Midbrain (tissue), 1 donor: ENCODE data around the gene PRTG.
A peak's percentile ranks its signal among the peaks of the same experiment; 100 is the strongest.
"Not testable (repeated sequence)": the region's sequence is repeated elsewhere in the genome, so short reads cannot be mapped to it uniquely, and the experiment has no call there.

Experiments
- DNase-seq: peaks from one replicate; lab custom pipeline; 2025; lab: John Stamatoyannopoulos, UW

The PRTG gene, protein sequence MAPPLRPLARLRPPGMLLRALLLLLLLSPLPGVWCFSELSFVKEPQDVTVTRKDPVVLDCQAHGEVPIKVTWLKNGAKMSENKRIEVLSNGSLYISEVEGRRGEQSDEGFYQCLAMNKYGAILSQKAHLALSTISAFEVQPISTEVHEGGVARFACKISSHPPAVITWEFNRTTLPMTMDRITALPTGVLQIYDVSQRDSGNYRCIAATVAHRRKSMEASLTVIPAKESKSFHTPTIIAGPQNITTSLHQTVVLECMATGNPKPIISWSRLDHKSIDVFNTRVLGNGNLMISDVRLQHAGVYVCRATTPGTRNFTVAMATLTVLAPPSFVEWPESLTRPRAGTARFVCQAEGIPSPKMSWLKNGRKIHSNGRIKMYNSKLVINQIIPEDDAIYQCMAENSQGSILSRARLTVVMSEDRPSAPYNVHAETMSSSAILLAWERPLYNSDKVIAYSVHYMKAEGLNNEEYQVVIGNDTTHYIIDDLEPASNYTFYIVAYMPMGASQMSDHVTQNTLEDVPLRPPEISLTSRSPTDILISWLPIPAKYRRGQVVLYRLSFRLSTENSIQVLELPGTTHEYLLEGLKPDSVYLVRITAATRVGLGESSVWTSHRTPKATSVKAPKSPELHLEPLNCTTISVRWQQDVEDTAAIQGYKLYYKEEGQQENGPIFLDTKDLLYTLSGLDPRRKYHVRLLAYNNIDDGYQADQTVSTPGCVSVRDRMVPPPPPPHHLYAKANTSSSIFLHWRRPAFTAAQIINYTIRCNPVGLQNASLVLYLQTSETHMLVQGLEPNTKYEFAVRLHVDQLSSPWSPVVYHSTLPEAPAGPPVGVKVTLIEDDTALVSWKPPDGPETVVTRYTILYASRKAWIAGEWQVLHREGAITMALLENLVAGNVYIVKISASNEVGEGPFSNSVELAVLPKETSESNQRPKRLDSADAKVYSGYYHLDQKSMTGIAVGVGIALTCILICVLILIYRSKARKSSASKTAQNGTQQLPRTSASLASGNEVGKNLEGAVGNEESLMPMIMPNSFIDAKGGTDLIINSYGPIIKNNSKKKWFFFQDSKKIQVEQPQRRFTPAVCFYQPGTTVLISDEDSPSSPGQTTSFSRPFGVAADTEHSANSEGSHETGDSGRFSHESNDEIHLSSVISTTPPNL

DNA sequence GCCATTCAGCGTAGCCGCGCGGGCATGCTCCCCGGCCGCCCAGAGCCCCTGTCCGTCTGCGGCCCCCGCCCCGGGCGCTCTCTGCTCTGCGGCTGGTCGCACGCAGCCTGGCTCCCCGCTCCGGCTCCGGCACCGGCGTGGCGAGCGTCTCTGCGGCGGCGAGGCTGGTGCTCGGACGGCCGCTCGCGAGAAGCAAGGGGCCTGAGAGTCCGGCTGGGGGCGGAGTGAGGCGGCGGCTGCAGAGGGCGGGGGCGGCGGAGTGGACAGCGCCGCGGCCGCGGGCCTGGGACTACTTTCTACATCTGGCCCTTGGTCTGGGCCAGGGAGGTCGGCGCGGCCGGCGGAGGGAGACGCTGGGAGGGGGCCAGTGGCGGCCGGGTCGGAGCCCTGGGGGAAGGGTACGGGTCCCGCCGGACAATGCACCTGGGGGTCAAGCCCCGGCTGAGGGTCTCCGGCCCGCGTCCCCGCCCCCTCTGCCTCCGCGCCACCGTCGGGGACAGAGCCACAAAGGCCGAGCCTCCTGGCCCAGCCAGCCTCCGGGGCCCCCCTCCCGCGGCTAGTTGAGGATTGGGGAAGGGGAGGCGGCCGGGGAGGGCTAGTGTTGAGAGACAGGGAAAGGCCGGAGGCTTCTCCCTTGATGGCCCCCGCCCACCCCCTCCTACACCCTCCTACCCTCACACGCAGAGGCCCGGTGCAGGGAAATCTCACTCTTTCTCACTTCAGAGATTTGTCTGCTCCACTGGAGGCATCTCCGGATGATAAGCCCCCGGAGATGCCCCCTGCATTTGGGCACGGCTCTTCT is at the start of gene PRTG:
Gene PRTG (minus strand): TSS at position 226 of the 802 bp plus-strand sequence. CDS start 221 bp downstream, at position 5.
- peak; percentile 50 for DNase-seq

GRCh38 chr15:55791551-55792400 is 48.8 kb upstream of the PRTG start:
- no peak for DNase-seq

DNA sequence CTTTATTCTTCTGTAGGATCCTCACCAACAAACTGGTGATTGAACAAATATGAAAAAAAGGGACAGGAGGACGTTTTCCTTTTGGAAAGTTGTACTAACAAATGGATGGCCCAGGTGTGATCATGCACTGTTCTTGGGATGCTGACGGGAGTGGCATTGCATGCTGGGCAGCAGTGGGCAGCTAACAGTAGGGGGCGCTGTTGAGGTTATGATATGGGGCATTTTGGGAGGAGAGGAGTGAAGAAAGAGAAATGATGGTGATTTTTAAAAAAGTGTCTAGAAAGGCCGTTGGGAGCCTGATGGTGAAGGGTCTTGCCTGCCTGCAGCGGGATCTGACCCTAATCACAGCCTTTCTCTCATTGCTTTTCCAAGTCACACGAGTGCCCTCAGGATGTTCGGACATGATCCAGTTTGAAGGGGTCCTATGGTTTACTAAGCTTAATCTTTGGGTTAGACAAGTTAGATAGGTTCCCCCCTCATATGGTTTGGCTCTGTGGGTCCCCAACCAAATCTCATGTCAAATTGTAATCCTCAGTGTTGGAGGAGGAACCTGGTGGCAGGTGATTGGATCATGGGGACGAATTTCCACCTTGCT is 46.2 kb upstream of the PRTG start:
- no peak for DNase-seq

GRCh38 chr15:55786341-55786740 is 43.4 kb upstream of the PRTG start:
- no peak for DNase-seq

DNA sequence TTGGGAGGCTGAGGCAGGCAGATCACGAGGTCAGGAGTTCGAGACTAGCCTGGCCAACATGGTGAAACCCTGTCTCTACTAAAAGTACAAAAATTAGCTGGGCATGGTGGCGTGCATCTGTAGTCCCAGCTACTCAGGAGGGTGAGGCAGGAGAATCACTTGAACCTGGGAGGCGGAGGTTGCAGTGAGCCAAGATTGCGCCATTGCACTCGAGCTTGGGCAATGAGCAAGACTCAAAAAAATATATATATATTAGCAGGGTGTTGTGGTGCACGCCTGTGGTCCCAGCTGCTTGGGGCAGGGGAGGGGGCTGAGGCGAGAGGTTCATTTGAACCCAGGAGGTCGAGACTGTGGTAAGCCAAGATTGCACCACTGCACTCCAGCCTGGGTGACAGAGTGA is 42.6 kb upstream of the PRTG start:
- DNase-seq = not testable (repeated sequence)

GRCh38 chr15:55784286-55784685 is 41.3 kb upstream of the PRTG start:
- DNase-seq = no peak

DNA sequence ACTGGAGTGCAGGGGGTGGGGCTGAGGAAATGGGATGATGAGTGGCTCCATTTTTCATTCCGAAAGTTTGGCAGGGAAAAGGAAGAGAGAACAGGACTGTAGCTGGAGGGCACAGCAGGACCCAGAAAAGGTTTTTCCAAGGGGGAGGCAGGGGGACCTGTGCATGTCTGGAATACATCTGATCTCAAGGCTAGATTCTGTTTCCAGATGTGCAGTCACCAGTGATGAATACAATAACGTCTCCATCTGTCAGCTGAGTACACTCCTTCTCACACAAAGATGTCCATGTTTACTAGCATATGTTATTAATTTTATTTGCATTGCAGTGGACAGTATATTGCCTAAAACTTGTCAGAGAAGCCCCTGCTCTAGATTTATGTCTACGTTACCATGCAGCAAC is 39.9 kb upstream of the PRTG start:
- DNase-seq = no peak

- no peak for DNase-seq
Observed at GRCh38 chr15:55780292-55780691, 37.3 kb upstream of the PRTG start.

- no peak for DNase-seq
Observed at GRCh38 chr15:55778932-55779331, 36.0 kb upstream of the PRTG start.

DNA sequence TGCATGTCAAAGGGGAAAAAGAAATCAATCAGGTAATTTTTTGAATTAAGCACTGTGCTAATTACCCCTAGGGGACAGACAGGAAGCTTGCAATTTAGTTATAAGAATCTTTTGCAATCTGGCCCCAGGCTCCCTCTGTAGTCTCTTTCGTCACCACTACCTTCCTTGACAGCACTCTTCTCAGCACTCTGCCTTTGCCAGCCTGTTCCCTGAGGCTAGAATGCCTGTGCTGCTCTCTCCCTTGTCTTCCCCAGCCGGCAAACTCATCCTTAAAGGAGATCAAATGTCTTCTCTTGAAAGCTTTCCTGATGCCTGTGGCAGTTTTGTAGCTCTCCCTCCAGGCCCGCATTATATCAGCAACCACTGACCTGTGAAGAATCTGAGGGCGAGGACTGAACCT is 32.4 kb upstream of the PRTG start:
- no peak for DNase-seq

DNA sequence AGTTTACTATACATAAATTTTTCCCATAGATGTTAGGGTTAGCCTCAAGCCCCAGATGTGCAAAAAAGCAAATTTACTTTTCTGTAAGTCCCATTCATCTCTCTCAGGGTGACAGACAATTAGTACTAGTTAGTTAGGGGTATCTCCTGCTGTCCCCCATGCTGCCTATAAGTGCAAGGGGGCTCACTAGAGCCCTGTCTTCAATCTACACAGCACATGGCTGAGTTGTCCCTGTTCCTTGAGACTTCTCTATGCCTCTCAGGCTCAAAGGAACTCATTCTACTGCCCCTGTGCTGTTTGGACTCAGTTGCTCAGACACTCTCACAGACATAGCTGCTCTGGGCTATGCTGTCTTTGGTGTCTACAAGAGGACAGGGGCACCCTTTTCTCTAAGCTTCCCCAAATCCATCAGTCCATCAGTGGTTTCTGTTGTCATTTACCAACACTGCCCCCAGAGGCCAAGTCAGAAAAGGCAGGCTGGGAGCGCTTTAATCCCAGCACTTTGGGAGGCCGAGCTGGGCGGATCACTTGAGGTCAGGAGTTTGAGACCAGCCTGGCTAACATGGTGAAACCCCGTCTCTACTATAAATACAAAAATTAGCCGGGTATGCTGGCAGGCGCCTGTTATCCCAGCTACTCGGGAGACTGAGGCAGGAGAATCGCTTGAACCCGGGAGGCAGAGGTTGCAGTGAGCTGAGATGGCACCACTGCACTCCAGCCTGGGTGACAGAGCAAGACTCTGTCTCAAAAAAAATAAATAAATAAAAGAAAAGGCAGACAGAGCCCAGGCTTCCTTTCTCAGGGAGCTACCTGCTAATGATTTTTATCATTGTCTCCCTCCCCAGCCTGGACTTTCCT is 31.4 kb upstream of the PRTG start:
- no peak for DNase-seq

DNA sequence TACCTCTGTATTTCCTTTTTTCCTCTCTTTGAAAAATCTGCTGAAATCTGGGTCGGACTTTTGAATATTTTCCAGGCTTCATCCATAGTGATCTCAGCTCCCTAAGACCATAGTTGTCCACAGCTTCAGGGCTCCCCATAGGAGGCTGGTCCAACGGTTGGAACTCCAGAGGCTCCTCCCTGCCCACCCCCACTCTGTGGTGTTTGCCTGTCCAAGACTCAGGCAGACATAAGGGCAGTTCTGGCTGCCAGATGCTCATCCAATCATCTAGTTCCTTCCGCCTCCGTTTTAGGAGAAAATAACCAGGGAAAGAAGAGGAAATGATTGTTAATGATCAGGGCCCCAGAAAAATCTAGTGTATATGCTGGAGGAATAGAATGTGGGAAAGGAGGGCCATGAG is 27.9 kb upstream of the PRTG start:
- no peak for DNase-seq

DNA sequence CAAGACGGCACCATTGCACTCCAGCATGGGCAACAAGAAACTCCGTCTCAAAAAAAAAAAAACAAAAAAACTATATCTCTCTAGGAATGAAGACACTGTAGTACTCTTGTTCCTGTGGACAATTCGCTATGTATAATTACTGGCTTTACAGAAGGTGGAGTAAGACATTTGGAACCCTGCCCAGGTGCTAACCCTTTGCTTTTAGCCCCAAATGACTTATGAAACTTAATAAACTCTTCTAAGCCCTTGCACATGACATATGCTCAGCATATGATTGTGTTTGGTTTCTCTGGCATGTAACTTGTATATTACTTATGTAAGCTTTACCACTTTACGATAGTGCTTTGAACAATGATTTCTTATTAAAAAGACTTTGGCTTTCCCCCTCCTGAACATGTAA is 27.3 kb upstream of the PRTG start:
- DNase-seq = no peak

DNA sequence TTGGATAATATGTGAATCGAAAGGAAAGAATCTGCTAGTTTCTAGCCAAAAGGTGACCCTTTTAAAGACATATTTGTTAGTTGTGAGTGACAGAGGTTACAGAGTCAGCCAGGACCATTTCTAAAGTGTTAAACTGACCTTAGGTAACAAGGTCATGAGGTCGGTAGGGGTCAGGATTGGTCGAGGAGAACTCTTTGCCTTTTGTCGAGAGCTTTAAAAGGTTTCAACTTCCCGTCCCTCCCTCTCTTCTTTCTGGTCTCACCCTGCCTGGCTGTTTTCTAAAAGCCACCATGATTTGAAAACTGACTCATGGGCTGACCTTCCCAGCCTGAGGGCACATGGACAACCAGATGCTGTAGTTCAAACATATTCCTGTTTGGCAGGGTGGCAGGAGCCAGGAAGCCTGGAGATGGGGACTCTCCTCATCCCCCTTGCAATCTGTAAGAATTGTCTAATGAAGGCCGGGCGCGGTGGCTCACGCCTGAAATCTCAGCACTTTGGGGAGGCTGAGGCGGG is 25.8 kb upstream of the PRTG start:
- no peak for DNase-seq

GRCh38 chr15:55766676-55767075 is 23.7 kb upstream of the PRTG start:
- DNase-seq = no peak

DNA sequence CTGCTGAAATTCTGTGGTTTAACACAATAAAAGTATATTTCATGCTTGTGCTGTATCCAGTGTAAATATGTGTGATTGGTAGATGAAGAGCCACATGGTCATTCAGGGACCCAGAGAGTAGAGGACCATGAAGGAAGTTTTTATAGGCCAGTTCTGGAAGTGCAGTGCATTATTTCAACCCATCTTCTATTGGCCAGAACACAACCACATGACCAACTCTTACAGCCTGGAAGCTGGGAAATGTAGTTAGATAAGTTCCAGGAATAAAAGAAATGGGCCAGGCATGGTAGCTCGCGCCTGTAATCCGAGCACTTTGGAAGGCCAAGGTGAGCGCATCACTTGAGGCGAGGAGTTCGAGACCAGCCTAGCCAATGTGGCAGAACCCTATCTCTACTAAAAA is 21.4 kb upstream of the PRTG start:
- DNase-seq = no peak

GRCh38 chr15:55758580-55758986 is 15.6 kb upstream of the PRTG start:
- DNase-seq = no peak

DNA sequence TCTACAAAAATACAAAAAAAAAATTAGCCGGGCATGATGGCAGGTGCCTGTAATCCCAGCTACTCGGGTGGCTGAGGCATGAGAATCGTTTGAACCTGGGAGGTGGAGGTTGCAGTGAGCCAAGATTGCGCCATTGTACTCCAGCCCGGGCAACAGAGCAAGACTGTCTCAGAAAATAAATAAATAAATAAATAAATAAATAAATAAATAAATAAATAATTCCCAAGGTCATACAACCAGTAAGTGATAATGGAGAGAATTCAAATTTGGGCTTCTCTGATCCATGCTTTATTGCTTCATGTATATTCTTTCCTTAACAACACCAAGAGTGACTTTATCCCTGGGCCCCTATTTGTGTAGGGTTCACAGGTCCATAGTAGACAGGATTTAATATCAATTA is 10.5 kb upstream of the PRTG start:
- DNase-seq = not testable (repeated sequence)

DNA sequence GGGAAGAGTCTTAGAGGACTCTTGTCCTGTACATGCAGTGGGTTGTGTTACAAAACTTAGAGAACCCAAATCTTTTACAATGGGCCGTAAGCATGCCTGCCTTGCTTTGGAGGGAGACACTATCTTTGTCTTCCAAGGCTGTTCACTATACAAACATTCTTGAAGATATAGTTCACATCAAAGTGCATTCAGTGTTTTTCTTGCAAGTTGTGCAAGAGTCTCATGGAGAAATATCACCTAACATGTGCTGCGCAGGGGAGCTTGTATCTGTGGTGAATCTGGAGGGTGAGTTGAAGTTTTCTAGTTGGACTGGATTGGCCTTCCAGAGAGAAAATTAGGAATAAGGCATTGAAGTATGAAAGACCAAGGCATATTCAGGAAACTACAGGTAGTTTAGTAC is 7.8 kb upstream of the PRTG start:
- no peak for DNase-seq
